ENCODE results near the gene TXNDC9.

DNA sequence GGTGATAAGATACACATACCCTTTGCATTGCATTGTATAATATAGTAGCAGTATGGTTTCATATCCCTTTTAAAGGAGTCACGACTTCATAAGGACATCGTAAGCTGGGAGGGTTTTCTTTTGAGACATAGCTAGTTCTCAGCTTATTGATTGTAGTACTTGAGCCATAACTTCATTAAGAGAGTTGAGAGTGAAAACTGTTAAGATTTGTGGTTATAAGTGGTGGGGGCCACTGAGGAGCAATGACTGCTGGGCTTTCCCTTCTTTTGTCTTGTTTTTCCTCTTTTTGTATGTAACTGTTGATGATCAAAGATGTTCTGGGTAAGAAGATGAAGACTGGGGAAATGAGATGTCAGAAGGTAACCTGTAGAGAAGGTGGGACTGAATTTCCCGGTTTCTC, 12.0 kb upstream of the TXNDC9 start:
- TF ChIP-seq, protein P1, sequence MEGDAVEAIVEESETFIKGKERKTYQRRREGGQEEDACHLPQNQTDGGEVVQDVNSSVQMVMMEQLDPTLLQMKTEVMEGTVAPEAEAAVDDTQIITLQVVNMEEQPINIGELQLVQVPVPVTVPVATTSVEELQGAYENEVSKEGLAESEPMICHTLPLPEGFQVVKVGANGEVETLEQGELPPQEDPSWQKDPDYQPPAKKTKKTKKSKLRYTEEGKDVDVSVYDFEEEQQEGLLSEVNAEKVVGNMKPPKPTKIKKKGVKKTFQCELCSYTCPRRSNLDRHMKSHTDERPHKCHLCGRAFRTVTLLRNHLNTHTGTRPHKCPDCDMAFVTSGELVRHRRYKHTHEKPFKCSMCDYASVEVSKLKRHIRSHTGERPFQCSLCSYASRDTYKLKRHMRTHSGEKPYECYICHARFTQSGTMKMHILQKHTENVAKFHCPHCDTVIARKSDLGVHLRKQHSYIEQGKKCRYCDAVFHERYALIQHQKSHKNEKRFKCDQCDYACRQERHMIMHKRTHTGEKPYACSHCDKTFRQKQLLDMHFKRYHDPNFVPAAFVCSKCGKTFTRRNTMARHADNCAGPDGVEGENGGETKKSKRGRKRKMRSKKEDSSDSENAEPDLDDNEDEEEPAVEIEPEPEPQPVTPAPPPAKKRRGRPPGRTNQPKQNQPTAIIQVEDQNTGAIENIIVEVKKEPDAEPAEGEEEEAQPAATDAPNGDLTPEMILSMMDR (IDR thresholded peaks at IDR 0.05 in 4 of 5, conservative IDR thresholded peaks at IDR 0.05 in 1 of 5), result no peak
- TF ChIP-seq POLR2A (IDR thresholded peaks at IDR 0.05), result no peak
